ENCODE results near the gene TTC28.
"Not testable (repeated sequence)": the region's sequence is repeated elsewhere in the genome, so short reads cannot be mapped to it uniquely, and the experiment has no call there.

The TTC28 gene

DNA sequence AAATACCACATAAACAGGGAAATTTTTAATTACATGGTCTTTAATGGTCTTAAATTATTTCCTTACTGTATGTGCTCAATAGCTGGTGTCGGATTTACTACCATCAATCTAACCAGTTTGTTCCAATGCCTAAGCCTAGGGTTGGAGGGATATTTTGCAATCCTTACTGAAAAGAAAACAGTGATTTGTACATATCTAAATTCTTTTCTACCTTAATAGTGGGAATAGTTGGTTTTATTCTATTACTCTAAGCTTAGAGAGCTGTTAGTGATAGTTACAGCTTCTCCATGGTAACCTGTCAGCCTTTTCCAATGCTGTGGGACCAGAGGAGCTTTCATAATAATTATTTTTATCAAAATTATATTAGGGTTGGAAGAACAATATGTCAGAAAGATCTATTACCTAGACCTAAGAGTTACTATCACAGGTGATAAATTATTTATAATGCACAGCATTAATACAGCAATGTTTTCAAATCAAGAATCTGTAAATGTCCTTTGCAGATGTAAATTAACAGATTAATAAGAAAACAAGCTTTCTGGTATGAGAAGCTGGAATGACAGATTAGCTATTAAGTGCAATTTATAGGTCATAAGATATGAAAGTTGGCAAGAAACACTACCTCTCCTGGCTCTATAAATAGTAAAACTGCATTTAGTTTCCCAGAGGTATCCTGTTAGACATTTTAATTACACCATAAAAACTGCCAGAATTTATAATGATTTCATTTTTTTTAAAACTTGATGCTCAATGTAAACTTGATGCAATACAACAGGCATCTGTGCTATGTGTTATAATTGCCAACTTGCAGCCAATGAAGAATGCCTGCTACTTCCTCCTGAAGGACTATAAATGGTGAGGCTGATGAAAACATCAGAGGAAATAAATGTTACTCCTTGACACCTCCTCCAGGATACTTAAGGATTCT, 498.6 kb downstream of the TTC28 start:
- DNase-seq (ENCODE audit: low spot score) = no peak

DNA sequence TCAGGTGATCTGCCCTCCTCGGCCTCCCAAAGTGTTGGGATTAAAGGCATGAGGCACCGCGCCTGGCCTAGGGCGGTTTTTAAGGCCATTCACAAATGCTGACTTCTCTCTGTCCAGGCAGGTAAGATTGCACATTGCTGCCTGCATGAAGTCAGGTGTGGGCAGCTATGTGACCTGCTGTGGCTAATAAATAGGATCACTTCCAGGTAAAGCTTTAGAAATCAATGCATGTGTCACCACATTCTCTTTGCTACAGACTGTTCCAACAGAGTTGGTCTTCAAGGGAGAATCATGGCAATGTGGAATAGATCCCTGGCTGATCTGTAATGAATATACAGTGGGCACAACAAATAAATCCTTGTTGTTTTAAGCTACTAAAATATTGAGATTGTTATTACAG, 500.2 kb downstream of the TTC28 start:
- DNase-seq (ENCODE audit: low spot score) = no peak

DNA sequence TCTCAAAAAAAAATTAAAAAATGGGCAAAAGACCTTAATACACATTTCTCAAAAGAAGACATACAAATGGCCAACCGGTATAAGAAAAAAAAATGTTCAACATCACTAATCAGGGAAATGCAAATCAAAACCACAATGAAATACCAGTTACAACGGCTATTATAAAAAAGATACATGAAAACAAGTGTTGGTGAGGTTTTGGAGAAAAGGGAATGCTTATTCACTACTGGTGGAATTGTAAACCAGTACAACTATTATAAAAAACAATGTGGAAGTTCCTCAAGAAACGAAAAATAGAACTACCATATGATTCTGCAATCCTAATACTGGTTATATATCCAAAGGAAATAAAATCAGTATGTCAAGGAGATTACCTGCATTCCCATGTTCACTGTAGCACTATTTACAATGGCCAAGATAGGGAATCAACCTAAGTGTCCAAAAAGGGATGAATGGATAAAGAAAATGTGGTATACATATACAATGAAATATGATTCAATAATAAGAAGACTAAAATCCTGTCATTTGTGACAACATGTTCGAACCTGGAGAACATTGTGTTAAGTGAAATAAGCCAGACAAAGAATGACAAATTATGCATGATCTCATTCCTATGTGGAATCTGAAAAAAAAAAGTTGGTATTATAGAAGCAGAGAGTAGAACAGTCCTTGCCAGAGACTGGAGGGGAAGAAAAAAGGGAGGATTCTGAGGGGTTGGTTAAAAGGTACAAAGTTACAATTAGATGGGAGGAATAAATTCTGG, 503.7 kb downstream of the TTC28 start:
- DNase-seq (ENCODE audit: low spot score) = no peak

DNA sequence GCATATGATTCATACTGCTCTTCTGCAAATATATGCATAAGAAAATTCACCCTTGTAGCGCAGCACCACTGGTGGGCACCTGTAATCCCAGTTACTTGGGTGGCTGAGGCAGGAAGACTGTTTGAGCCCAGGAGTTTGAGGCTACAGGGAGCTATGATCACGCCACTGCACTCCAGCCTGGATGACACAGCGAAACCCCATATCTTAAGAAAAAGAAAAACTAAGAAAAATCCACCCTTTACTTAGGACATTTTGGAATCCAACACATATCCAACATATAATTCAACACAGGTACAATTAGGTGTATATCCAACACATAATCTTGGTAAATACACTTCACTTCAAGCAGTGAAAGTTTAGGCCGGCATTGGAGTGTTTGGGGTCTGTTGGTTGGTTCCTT, 505.1 kb downstream of the TTC28 start:
- DNase-seq (ENCODE audit: low spot score) = no peak

DNA sequence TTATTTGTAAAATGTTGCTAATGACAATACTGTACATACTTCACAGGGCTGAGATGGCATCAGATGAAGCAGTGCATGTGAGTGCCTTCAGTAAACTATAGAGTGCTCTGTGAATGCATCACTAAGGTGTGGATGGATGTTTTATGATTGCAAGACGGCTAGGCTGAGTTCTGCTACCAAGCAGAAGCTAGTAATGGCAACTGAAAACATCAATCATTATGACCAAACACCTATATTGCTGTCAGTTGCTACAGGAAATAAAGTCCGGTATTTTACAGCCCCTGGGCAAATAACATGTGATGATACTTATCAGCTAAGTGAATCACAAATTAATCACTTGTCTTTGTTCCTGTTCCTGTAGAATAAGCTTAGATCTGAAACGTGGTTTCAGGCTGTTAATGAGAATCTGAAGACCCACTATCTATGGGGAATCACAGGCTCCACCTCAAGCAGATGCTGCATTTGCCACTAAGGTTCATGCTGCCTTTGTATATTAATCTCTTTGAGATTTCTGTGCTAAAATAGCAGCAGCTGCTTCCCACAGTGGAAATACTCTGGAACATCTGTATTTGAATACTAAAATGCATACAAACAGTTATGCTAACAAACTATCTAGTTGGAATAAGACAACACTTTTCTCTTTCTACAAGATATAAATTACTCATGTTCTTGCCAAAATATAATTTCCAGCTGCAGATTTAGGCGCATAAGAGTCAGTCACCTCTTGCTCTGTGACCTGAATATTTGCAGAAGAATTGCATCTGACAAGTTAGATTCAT, 506.6 kb downstream of the TTC28 start:
- no peak for DNase-seq (ENCODE audit: low spot score)

DNA sequence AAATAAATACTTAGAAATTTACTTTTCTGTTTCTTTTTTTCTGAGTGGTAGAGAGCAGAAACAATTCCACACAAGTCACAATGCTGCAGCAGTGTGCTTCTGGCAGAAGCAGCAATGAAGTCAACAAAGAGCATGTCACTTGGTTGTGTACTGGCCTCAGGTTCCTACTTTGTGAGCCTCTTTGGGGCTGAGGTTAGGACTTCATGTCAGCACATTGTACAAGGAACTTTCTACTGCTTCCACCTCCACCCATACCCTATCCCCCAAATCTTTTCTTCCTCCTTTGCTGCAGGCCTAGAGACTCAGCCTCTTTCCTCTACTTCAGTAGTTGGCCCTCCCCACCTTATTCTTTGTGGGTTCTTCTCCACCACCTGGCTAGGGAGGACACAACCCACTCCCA, 507.9 kb downstream of the TTC28 start:
- DNase-seq (ENCODE audit: low spot score) = no peak

DNA sequence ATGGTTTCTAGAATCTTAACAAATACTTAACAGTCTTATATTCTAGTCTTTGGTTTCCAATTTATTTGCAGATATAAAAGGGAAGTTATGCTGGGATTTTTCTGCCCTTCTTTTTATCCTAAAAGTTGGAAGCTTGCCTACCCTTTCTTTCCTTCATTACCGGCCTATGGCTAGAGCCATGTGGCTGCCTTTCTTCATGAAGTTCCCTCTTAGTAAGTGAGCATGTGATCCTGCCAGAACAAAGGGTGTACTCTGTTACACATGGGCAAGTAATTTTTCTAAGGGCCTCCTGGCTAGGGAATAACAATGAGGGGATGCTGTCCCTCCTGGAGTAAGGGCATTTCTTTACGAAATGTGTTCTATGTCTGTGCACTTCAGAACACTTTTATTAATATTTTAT, 508.5 kb downstream of the TTC28 start:
- DNase-seq (ENCODE audit: low spot score) = no peak

DNA sequence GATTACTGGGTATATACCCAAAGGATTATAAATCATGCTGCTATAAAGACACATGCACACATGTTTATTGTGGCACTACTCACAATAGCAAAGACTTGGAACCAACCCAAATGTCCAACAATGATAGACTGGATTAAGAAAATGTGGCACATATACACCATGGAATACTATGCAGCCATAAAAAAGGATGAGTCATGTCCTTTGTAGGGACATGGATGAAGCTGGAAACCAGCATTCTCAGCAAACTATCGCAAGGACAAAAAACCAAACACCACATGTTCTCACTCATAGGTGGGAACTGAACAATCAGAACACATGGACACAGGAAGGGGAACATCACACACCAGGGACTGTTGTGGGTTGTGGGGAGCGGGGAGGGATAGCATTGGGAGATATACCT, 510.3 kb downstream of the TTC28 start:
- not testable (repeated sequence) for DNase-seq (ENCODE audit: low spot score)

DNA sequence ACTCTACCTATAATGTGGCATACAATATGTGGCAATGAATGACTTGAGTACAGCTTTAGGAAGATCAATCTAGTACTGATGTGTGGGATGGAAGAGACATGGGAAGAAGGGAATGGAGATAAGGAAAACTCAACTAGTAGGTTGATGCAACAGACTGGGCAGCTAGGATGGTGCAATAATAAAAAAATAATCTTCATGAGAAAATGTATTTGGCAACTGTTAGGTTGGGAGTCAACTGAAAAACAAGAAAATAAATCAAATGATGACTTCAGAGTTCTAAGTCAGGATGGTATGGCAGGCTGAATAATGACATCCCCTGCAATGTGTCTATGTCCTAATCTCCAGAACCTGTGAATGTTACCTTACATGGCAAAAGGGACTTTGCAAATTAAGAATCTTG, 523.8 kb downstream of the TTC28 start:
- no peak for DNase-seq (ENCODE audit: low spot score)

DNA sequence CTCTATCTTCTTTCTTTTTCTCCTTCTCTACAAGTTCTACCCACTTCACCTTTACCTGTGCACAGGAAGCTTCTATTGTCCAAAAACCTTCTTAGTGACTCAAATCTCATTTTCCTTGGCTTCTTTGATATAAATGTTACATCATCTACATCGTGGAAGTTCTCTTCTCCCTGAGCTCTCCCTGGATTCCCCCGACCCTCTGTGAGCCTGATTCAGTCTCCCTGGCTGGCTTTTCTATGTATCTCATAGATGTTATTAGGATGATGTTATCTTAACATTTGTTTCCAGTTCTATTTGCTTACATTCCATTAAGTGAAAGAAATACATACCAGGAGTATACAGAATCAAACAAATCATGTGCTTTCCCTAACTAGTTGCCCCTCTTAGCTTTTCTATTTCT, 524.8 kb downstream of the TTC28 start:
- no peak for DNase-seq (ENCODE audit: low spot score)

DNA sequence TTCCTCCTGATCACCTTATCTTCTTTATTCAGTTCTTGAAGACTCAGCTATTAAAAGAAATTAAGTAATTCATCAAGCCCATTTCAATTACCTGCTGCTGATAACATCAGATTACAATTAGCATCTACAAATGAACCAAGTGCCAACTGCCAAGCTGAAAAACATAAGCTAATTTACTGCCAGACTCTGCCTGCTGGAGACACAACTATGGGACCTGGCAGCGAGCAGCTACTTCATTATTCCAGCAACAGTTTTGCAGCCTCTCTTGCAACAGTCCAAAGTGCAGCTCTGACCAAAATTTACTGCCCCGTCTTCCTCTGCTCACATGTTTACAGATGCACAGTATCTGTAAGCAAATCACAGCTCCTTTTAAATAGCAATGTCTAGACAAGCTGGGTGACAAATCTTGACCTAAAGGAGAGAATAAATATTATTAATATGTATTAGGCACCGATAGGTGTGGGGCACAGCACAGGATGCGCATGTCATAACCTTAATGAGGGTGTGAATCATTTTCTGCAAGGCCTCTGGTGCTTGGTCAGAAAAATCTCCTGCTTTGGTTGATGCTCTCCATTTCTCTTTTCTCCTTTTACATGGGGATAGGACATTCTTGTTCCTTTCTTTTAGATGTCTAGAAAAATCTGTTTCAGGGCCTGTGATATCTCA, 528.4 kb downstream of the TTC28 start:
- DNase-seq (ENCODE audit: low spot score) = no peak

DNA sequence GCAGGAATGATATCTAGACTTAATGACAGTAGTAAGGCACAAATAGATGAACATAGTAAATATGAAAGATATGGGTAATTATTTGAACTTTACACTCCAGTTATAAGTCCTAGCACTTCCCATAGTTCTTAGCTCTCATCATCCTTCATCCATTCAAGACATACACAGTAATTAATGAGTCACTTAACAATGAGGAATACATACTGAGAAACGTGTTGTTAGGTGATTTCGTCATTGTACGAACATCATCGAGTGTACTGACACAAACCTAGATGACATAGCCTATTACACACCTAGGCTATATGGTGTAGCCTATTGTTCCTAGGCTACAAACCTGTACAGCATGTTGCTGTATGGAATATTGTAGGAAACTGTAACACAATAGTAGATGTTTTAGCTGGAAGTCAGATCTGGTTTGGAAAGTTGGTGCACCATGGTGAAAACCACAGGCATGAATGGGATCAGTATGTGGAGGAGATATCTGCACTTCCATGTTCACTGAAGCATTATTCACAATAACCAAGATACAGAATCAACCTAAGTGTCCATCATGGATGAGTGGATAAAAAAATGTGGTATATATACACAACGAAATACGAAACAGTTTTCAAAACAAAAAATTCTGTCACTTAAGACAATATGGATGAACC, 530.7 kb downstream of the TTC28 start:
- no peak for DNase-seq (ENCODE audit: low spot score)

DNA sequence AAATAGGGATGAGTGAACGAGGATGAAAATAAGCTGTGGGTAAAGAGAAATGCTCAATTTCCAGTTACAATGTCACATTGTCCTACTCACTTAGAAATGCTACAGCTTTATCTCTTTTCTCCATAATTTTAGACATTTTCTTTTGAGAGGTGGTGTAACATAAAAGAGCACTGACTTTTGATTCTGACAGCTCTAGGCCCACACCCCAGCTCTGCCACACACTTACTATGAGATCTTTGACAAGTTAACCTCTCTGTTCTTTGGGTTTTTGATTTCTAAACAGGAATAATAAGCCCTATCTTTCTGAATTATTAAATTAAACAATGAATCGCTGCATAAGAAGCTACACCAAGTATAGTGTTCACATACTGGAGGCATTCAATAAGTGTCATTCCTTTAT, 532.2 kb downstream of the TTC28 start:
- DNase-seq (ENCODE audit: low spot score) = no peak

DNA sequence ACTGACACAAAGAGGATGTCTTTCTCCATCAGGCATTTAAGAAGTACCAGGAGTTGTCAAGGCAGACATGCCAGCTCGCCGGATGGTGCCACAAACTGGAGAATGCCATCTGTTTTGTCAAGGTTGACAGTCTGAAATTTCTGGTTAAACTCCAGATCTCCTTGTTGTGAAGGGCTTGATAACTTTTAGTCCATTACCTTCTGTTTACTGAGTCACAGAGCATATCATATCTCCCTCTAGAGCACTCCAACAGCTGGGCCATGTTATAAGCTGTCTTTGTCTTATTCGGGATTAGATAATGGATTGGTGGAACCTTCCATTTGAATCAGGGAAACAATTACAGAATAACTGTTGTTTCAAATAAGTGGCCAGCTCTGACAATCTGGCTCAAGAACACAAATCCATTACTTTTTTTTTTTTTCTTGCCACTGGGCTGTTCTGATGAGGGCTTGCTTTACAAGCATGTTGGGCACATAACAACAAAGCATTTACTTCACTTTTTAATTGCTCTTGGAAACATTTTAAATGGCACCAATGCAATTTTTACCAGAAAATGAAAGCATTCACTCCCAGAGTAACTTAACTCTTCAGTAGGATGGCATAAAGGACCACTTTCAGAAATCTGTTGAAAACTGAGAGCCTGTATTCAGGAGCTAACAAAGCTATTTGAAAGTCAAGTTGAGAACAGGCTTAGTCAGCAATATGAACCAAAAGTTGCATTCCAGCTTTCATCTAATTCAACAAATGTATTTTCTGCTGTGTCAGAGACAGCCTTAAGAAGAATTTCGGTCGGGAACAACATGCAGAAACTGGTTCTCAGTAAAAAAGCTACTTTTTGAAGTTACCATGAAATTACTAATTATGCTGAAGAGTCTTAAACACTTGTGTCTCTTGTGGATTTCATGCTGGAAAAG, 533.0 kb downstream of the TTC28 start:
- DNase-seq (ENCODE audit: low spot score) = no peak

DNA sequence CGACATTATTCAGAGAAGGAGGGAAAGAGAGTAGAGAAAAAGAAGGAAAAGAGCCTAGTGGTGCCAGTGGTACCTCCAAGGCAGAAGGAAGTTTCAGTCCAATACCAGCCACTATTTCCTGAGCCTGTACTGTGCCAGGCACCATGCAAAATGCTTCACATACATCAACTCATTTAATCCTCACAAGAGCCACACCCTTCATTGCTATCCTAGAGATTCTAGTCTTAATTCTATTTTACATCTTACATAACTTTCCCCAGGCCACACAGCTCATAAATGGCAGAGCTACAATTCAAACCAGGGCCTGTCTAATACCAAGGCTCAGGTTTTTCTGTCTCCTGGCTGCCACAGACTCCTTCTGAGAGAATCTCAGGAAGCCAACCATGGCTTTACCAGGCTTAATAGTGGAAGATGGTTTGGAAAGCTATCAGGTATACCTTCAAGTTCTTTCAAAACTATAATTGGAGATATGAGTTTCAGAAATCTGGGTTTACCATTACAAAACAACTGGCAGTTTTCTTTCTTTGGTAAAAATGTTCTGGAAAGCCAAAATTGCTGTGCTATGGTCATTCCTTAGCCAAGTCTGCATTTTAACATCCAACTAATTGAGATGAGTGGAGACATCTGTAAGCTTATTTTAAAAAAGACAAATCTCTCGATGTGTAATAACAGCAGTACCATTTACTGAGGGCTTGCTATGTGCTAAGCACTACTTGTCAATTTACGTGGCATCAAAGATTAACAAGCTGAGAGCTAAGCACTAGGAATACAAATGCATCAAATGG, 535.5 kb downstream of the TTC28 start:
- DNase-seq (ENCODE audit: low spot score) = no peak

DNA sequence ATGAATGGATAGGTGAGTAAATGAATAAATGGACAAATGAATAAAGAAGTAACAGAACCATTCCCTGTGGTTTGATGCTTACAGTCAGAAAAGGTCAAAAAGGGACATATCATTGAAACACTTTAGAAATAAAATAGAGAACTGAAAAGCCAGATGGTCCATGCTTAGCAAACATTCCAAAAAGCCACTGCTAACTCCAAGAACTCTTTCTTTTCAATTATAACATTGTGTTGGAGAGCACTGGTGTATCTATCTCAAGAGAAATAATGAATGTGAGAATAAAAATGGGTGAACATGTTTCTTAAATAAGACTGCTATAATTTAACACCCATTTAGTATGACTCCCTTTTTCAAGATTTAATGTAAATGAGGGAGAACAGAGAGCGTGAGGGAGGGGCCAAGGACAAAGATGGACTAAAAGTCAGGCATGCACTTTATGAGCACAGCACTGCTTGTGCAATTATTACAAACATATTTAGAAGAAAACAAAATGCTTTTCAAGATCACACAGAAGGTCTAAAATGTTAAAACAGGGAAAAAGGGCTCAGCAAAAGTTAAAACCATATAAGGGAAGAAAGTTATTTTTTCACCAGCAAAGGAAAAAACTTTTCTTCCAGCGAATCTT, 536.3 kb downstream of the TTC28 start:
- DNase-seq (ENCODE audit: low spot score) = no peak

DNA sequence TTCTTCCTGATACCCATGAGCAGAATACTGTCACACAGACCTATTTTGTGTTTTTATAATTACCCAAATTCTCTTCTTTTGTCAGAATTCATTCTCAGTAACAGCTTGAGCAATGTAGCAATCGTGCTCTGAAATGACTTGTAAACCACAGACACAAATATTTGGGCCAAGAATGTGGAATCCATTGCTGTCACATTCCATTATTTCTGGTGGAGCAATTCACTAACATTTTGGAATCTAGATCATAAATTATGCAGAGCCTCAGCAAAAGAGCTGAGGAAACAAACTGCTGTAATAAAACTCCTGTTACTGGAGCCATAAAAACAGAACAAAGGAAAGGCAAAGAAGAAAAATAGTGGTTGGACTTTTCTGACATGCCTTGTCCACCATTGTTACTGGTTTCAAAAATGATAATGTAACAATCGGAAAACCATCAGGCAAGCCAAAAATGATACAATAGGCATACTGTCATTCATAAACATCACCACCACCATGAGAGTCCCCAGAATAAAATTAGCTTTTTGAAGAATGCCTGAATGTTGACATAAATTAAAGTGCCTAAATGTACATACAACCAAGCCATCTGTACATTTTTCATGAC, 537.2 kb downstream of the TTC28 start:
- no peak for DNase-seq (ENCODE audit: low spot score)

DNA sequence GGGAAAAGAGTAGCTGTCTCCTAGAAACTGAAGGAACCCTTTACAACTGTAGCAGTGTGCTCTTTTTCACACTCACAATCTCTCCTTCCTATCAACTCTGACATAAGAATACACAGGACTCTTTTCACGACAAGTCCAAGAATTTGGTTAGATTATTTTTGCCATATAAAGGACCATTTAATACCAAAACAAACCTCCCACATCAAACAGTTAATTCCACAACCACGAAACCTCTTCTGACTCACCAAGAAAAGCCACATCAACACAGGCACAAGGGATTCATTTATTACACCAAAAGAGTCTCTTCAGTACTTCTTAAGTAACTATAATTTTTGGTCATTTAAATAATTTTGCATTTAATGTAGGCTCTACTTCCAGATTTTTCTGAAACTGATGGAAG, 538.0 kb downstream of the TTC28 start:
- DNase-seq (ENCODE audit: low spot score) = no peak

DNA sequence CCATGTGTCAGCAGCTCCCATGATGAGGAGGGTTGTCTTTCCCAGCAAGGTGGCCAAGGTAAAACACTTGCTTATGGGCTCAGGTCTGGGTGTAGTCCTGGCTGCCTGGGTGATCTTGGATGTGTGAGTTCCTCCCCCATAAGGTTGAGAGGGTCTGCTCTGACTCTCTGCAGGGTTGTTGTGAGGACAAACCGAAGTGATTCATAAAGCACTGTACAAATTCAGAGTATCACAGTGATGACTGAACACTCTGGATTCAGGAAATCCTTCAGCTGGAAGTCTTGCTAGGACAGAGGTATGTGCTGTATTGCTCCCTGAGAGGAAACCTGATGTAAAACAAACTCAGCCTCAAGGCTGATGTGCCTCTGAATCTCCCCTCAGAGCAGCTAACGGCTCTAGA, 539.7 kb downstream of the TTC28 start:
- DNase-seq (ENCODE audit: low spot score) = no peak
